AG09309 (cell line): Measurements from ENCODE around the gene ZFAND2B.

Experiments used
- DNase-seq: peaks from one replicate; pipeline ENCODE4 v3.0.0-alpha.2; 2010; ENCODE audit warnings: low read depth
- H3K4me3 ChIP-seq: 2 replicates; pipeline ENCODE4 v1.5.1; 2011; ENCODE audit warnings: mild to moderate bottlenecking, low read depth, low read length, moderate library complexity; ENCODE audit not compliant: control insufficient read depth
- CTCF ChIP-seq: IDR thresholded peaks from 2 replicates; pipeline ENCODE4 v1.5.1; 2011; ENCODE audit warnings: mild to moderate bottlenecking, low read depth, low read length, inconsistent platforms; ENCODE audit not compliant: insufficient read depth, control insufficient read depth; ENCODE audit errors: missing control alignments

The ZFAND2B gene

GRCh38 chr2:219215871-219216534, 9.4 kb downstream of the ZFAND2B start:
- H3K4me3 ChIP-seq = no peak overlapping the region
- TF ChIP-seq CTCF = no peak
- no peak for DNase-seq

GRCh38 chr2:219216535-219216915, 9.9 kb downstream of the ZFAND2B start:
- no peak for DNase-seq
- TF ChIP-seq CTCF = no peak
- H3K4me3 ChIP-seq = no peak overlapping the region

- no peak for DNase-seq
- TF ChIP-seq CTCF = no peak
- peak overlapping the region; percentile 53 for H3K4me3 ChIP-seq
Observed at GRCh38 chr2:219218217-219218731, 11.7 kb downstream of the ZFAND2B start.

GRCh38 chr2:219218732-219219701, 12.4 kb downstream of the ZFAND2B start, which contains the start of gene ABCB6:
Gene ABCB6 (minus strand): TSS chr2:219218958. CDS start chr2:219218673, 285 bp downstream.
- TF ChIP-seq CTCF = no peak
- peak; percentile 69 for DNase-seq
- peak within 1 kb of the TSS; percentile 53 for H3K4me3 ChIP-seq

- no peak overlapping the region for H3K4me3 ChIP-seq
- no peak for TF ChIP-seq CTCF
- DNase-seq = no peak
Observed at GRCh38 chr2:219219784-219220532, 13.4 kb downstream of the ZFAND2B start.
